Fibroblast of skin of scalp (primary cell): ENCODE measurements around the gene ZNG1F.
"Not testable (repeated sequence)": the region's sequence is repeated elsewhere in the genome, so short reads cannot be mapped to it uniquely, and the experiment has no call there.

Experiments used
- DNase-seq: peaks from one replicate; pipeline ENCODE4 v3.0.0-alpha.2; 2013

Gene ZNG1F

GRCh38 chr9:41082358-41082757 lies 106.8 kb downstream of the ZNG1F start:
- DNase-seq = not testable (repeated sequence)
